AG08395 (cell line): ENCODE data around the gene MRC2.
A peak's percentile ranks its signal among the peaks of the same experiment; 100 is the strongest.

Experiments used
- DNase-seq: peaks from one replicate; pipeline ENCODE4 v3.0.0; 2012; ENCODE audit warnings: mixed read lengths, low spot score

MRC2 gene

GRCh38 chr17:62641153-62641552, 13.7 kb downstream of the MRC2 start:
- DNase-seq, result no peak

GRCh38 chr17:62641951-62642350, 14.5 kb downstream of the MRC2 start:
- no peak for DNase-seq

- no peak for DNase-seq
Observed at GRCh38 chr17:62643496-62643895, 16.0 kb downstream of the MRC2 start.

GRCh38 chr17:62644487-62645173, 17.2 kb downstream of the MRC2 start:
- DNase-seq, result no peak

GRCh38 chr17:62648251-62648955, 20.9 kb downstream of the MRC2 start:
- DNase-seq, result no peak

GRCh38 chr17:62648956-62649294, 21.5 kb downstream of the MRC2 start:
- no peak for DNase-seq

- no peak for DNase-seq
Observed at GRCh38 chr17:62649570-62649969, 22.1 kb downstream of the MRC2 start.

- no peak for DNase-seq
Observed at GRCh38 chr17:62650587-62650986, 23.1 kb downstream of the MRC2 start.

- DNase-seq, result peak; percentile 85
Observed at GRCh38 chr17:62652251-62653001, 25.0 kb downstream of the MRC2 start.

- DNase-seq, result peak; percentile 78
Observed at GRCh38 chr17:62653002-62653825, 25.7 kb downstream of the MRC2 start.

GRCh38 chr17:62653826-62654761, 26.6 kb downstream of the MRC2 start:
- DNase-seq, result peak; percentile 87

GRCh38 chr17:62655656-62656055, 28.2 kb downstream of the MRC2 start:
- no peak for DNase-seq

- DNase-seq, result no peak
Observed at GRCh38 chr17:62656446-62656845, 29.0 kb downstream of the MRC2 start.

GRCh38 chr17:62657145-62657665, 29.7 kb downstream of the MRC2 start:
- no peak for DNase-seq

GRCh38 chr17:62657690-62658089, 30.2 kb downstream of the MRC2 start:
- no peak for DNase-seq

- DNase-seq, result no peak
Observed at GRCh38 chr17:62658136-62658920, 30.9 kb downstream of the MRC2 start.

- DNase-seq, result no peak
Observed at GRCh38 chr17:62660629-62661118, 33.2 kb downstream of the MRC2 start.

- no peak for DNase-seq
Observed at GRCh38 chr17:62661337-62661736, 33.9 kb downstream of the MRC2 start.

GRCh38 chr17:62662855-62663254, 35.4 kb downstream of the MRC2 start:
- DNase-seq, result no peak

GRCh38 chr17:62663304-62663703, 35.8 kb downstream of the MRC2 start:
- DNase-seq, result no peak
